K562 (cell line): ENCODE data around the gene ELMO1. TPM values are rescaled to one million over a fixed set of nuclear protein-coding genes. Genes with fewer than 3 reads are reported as not detected.

Experiments
- ATAC-seq: fragments of 200-7000 bp; cut with Tn5 transposase; 3 replicates; pipeline ENCODE4 v1.9.1; 2020; ENCODE audit warnings: moderate library complexity
- BruUV-seq: library from RNA; stranded (reverse); fragments of 400-500 nt; replicated peaks from 2 replicates; lab custom pipeline; 2021; lab: Mats Ljungman, UMichigan
- CTCF ChIA-PET: fragments of 300-600 bp; formaldehyde crosslinking; extraction: SDS; loops from one replicate; lab custom pipeline; 2021; ENCODE audit warnings: low intra/inter-chr PET ratio; lab: Yijun Ruan, JAX
- POLR2A ChIA-PET: fragments of 300-600, 350-650 bp; sonication (Branson Sonifier 250); formaldehyde crosslinking; extraction: SDS; loops from one replicate; lab custom pipeline; 2021; ENCODE audit warnings: antibody characterized with exemption, inconsistent platforms; lab: Yijun Ruan, JAX
- DNase-seq, 4 experiments: peaks; one replicate each; pipeline versions ENCODE4 v3.0.0 to v3.0.0-alpha.2; 2011 to 2018; ENCODE audit warnings: low spot score in 3 of 4, mixed read lengths in 3 of 4; ENCODE audit errors: extremely low read depth in 1 of 4
- FAIRE-seq: peaks from 2 replicates; lab custom pipeline; 2011; peaks lifted over from hg19 to GRCh38; lab: Jason Lieb, UNC
- H2AFZ ChIP-seq: 2 replicates; pipeline ENCODE4 v1.6.0; 2011; ENCODE audit warnings: low read depth, low read length, control low read depth, inconsistent platforms
- H3K27ac ChIP-seq: fragments of 200-600 bp; 3 replicates; pipeline ENCODE4 v1.8.0; 2011; ENCODE audit warnings: low read depth, mild to moderate bottlenecking, control low read depth, inconsistent platforms, low read length, moderate library complexity, mixed read lengths; ENCODE audit errors: extremely low read depth
- H3K27me3 ChIP-seq, 2 experiments: fragments of 300-600 bp in 1 of 2; 2 replicates in 1 of 2; 3 replicates in 1 of 2; pipeline versions ENCODE4 v1.6.0 to v1.8.0; 2011; ENCODE audit warnings: inconsistent platforms in 2 of 2, low read length in 2 of 2, mild to moderate bottlenecking in 1 of 2, mixed read lengths in 1 of 2, moderate library complexity in 1 of 2; ENCODE audit not compliant: control insufficient read depth in 2 of 2, insufficient read depth in 2 of 2
- H3K36me3 ChIP-seq: fragments of 300-600 bp; 3 replicates; pipeline ENCODE4 v1.8.0; 2011; ENCODE audit warnings: mild to moderate bottlenecking, low read length, inconsistent platforms; ENCODE audit not compliant: control insufficient read depth, insufficient read depth
- H3K4me1 ChIP-seq, 2 experiments: fragments of 200-600 bp in 1 of 2; replicated peaks in 1 of 2; 2 replicates in 1 of 2; 3 replicates in 1 of 2; pipeline versions ENCODE4 v1.5.1 to v1.8.0; 2011; ENCODE audit warnings: inconsistent platforms in 2 of 2, low read length in 2 of 2, mild to moderate bottlenecking in 1 of 2, mixed read lengths in 1 of 2, moderate library complexity in 1 of 2; ENCODE audit not compliant: control insufficient read depth in 2 of 2, insufficient read depth in 2 of 2
- H3K4me2 ChIP-seq: 2 replicates; pipeline ENCODE4 v1.6.1; 2011; ENCODE audit warnings: low read length, control low read depth, inconsistent platforms, mixed read lengths; ENCODE audit not compliant: insufficient read depth
- H3K4me3 ChIP-seq: fragments of 200-600 bp; sonication (generic), shearing (Covaris generic); 2 replicates; pipeline ENCODE4 v1.5.1; 2016; ENCODE audit warnings: control low read depth, inconsistent platforms
- H3K79me2 ChIP-seq: fragments of 200-600 bp; 3 replicates; pipeline ENCODE4 v1.8.0; 2011; ENCODE audit warnings: low read length, inconsistent platforms; ENCODE audit not compliant: control insufficient read depth, insufficient read depth
- H3K9ac ChIP-seq, 2 experiments: 2 replicates each; pipeline versions ENCODE4 v1.6.0 to v1.6.1; 2011; ENCODE audit warnings: low read depth in 2 of 2, low read length in 2 of 2, control low read depth in 1 of 2, inconsistent platforms in 1 of 2, mild to moderate bottlenecking in 1 of 2, mixed read lengths in 1 of 2; ENCODE audit not compliant: insufficient read depth in 1 of 2
- H3K9me1 ChIP-seq: one replicate; pipeline ENCODE4 v1.6.0; 2011; ENCODE audit warnings: inconsistent platforms, mild to moderate bottlenecking, low read length, moderate library complexity; ENCODE audit not compliant: control insufficient read depth, insufficient read depth
- H3K9me3 ChIP-seq: replicated peaks from 2 replicates; pipeline ENCODE4 v1.5.1; 2011; ENCODE audit warnings: low read depth, low read length, inconsistent platforms; ENCODE audit not compliant: control insufficient read depth, insufficient read depth
- H4K20me1 ChIP-seq: replicated peaks from 2 replicates; pipeline ENCODE4 v1.6.1; 2011; ENCODE audit warnings: low read length, inconsistent platforms, mixed read lengths; ENCODE audit not compliant: control insufficient read depth, insufficient read depth
- EGR1 ChIP-seq: fragments of 450-650 bp; conservative IDR thresholded peaks from 2 replicates; pipeline ENCODE4 v1.6.1; 2017; ENCODE audit warnings: mild to moderate bottlenecking
- HNRNPL ChIP-seq: fragments of 200-400 bp; formaldehyde crosslinking; IDR thresholded peaks from 2 replicates; pipeline ENCODE4 v1.6.1; 2017; ENCODE audit warnings: low read depth, mild to moderate bottlenecking, low read length
- NFE2L1 ChIP-seq: fragments of 450-650 bp; IDR thresholded peaks from 2 replicates; pipeline ENCODE4 v1.6.1; 2016; ENCODE audit warnings: missing genetic modification characterization, low read depth, mild to moderate bottlenecking, missing compliant biosample characterization, moderate library complexity, borderline replicate concordance
- PHTF2 ChIP-seq: fragments of 250-450 bp; sonication (Bioruptor Pico); IDR thresholded peaks from 2 replicates; pipeline ENCODE4 v1.5.0; 2021; ENCODE audit warnings: mild to moderate bottlenecking
- ZEB2 ChIP-seq: fragments of 450-650 bp; IDR thresholded peaks from 2 replicates; pipeline ENCODE4 v1.6.1; 2016
- ZNF133 ChIP-seq: fragments of 250-450 bp; sonication (Bioruptor Pico); IDR thresholded peaks from 2 replicates; pipeline ENCODE4 v1.4.0; 2020; ENCODE audit warnings: mild to moderate bottlenecking
- ZNF780A ChIP-seq: fragments of 250-450 bp; sonication (Bioruptor Pico); IDR thresholded peaks from 2 replicates; pipeline ENCODE4 v1.5.0; 2021; ENCODE audit warnings: mild to moderate bottlenecking
- WGBS: fragments of 100-300 bp; shearing (Covaris generic); methylation state at CpG from one replicate; pipeline ENCODE4 v1.1.6; 2016; ENCODE audit warnings: low coverage, mixed read lengths; ENCODE audit not compliant: insufficient coverage; ENCODE audit errors: missing lambda C conversion rate; 5-methylcytosine and 5-hydroxymethylcytosine counted together
- in situ Hi-C: fragments of 300-500 bp; cut with MboI; formaldehyde crosslinking; loops from 4 replicates; pipeline ENCODE4 v1.15.0; 2018; ENCODE audit warnings: inconsistent platforms, mixed read lengths
- intact Hi-C: fragments of 100-400 bp; cut with micrococcal nuclease; formaldehyde crosslinking; loops from 2 replicates; pipeline ENCODE4 v1.14.2; 2022
- polyA plus RNA-seq, 8 experiments: library from polyadenylated mRNA; depleted of rRNA in 4 of 8; stranded (reverse) in 5 of 8; unstranded in 3 of 8; fragments of >200 nt; fragmentation: Nextera tagmentation in 2 of 8; fragmentation: Illumina TruSeq in 1 of 8; extraction: Ambion mirVana in 2 of 8; extraction: Trizol in 1 of 8; gene quantifications; 2 replicates each; pipeline versions ENCODE4 v1.2.1 to v1.2.3, GENCODE V29; 2011 to 2014; ENCODE audit warnings: inconsistent platforms in 1 of 8, missing spikeins in 1 of 8
- total RNA-seq, 7 experiments: library from RNA; depleted of rRNA in 6 of 7; stranded (reverse); fragments of >200 nt in 6 of 7; fragmentation: Illumina TruSeq in 2 of 7; extraction: Trizol in 2 of 7; gene quantifications; 2 replicates each; pipeline versions ENCODE4 v1.2.1 to v1.2.3, GENCODE V29; 2011 to 2021; ENCODE audit warnings: low replicate concordance in 1 of 7
- TF ChIP-seq, protein P1 (sequence below): sonication (generic); formaldehyde crosslinking; IDR thresholded peaks from 2 replicates; pipeline ENCODE4 v1.8.1; 2023; ENCODE audit warnings: mild to moderate bottlenecking, missing genetic modification reagents
- TF ChIP-seq, protein P2 (sequence below): sonication (generic); formaldehyde crosslinking; IDR thresholded peaks from 2 replicates; pipeline ENCODE4 v1.8.0; 2022; ENCODE audit warnings: mild to moderate bottlenecking, missing genetic modification reagents, borderline replicate concordance

The ELMO1 gene
- total and polyA plus RNA-seq, 9 of the 15 experiments (the other 6 are each of a cell fraction or from before 2014, with no cell fraction given), result 0.36 to 7.2 (median 3.6) TPM

DNA sequence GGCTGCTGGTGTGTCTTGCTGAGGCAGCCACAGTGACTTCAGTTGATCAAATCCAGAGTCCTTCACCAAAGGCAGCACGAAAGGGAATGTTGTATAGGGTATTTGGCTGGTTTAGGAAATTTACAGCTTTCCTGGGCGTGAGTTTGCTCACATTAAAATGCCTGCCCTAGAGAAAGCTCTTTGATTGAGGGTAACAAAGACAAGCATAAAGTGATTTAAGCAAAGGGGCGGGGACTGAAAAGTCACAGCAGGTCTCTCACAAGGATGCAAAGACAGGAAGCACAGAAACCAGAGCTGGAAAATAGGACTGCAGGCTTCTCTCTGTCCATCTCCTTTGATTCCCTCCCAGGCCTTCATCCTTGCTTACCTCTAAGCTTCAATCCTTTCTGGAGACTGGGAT, 139.2 kb downstream of the ELMO1 start:
- no peak overlapping the region for H3K4me2 ChIP-seq
- H3K4me3 ChIP-seq, result no peak overlapping the region
- intact Hi-C loops (no loop called here), in situ Hi-C loops (no loop called here)
- no TSS peak for BruUV-seq
- no peak overlapping the region for H3K9ac ChIP-seq
- no peaks in the 10 kb centered on the region for H4K20me1 ChIP-seq
- no peaks in the 10 kb centered on the region for H3K79me2 ChIP-seq
- DNase-seq (no peak), FAIRE-seq (no peak), ATAC-seq (no peak)
- CTCF ChIA-PET, result no interaction called here
- H3K4me1 ChIP-seq, result no peaks in the 10 kb centered on the region
- H3K27me3 ChIP-seq, result no peaks in the 10 kb centered on the region
- H3K36me3 ChIP-seq, result no peaks in the 10 kb centered on the region
- H3K9me1 ChIP-seq, result no peaks in the 10 kb centered on the region
- H3K27ac ChIP-seq, result no peak overlapping the region
- POLR2A ChIA-PET, result no interaction called here
- H2AFZ ChIP-seq, result no peak overlapping the region
- H3K9me3 ChIP-seq, result no peaks in the 10 kb centered on the region
- WGBS, result 15% methylated on average over 3 of the region's 3 CpGs
- TF ChIP-seq, protein P1, sequence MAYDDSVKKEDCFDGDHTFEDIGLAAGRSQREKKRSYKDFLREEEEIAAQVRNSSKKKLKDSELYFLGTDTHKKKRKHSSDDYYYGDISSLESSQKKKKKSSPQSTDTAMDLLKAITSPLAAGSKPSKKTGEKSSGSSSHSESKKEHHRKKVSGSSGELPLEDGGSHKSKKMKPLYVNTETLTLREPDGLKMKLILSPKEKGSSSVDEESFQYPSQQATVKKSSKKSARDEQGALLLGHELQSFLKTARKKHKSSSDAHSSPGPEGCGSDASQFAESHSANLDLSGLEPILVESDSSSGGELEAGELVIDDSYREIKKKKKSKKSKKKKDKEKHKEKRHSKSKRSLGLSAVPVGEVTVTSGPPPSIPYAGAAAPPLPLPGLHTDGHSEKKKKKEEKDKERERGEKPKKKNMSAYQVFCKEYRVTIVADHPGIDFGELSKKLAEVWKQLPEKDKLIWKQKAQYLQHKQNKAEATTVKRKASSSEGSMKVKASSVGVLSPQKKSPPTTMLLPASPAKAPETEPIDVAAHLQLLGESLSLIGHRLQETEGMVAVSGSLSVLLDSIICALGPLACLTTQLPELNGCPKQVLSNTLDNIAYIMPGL (CRISPR knock-in tag), result no peak
- TF ChIP-seq PHTF2 (CRISPR knock-in tag) (no peak), NFE2L1 (no peak), HNRNPL (no peak), EGR1 (no peak), ZEB2 (no peak), ZNF780A (CRISPR knock-in tag) (no peak), ZNF133 (CRISPR knock-in tag) (no peak)
- TF ChIP-seq, protein P2, sequence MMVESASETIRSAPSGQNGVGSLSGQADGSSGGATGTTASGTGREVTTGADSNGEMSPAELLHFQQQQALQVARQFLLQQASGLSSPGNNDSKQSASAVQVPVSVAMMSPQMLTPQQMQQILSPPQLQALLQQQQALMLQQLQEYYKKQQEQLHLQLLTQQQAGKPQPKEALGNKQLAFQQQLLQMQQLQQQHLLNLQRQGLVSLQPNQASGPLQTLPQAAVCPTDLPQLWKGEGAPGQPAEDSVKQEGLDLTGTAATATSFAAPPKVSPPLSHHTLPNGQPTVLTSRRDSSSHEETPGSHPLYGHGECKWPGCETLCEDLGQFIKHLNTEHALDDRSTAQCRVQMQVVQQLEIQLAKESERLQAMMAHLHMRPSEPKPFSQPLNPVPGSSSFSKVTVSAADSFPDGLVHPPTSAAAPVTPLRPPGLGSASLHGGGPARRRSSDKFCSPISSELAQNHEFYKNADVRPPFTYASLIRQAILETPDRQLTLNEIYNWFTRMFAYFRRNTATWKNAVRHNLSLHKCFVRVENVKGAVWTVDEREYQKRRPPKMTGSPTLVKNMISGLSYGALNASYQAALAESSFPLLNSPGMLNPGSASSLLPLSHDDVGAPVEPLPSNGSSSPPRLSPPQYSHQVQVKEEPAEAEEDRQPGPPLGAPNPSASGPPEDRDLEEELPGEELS (CRISPR knock-in tag), result no peak
